Trophoblast cell (in vitro differentiated cells and primary cell): Measurements from ENCODE around the gene TCF25.
"Not testable (repeated sequence)": the region's sequence is repeated elsewhere in the genome, so short reads cannot be mapped to it uniquely, and the experiment has no call there.

Experiments used
- DNase-seq, 2 donors: peaks; one replicate each; pipeline ENCODE4 v3.0.0-alpha.2; 2016
- H2AFZ ChIP-seq: 2 replicates; pipeline ENCODE4 v1.6.1; 2013; ENCODE audit warnings: low read length, moderate library complexity, mild to moderate bottlenecking; ENCODE audit not compliant: insufficient read depth, poor library complexity
- H2AK5ac ChIP-seq: 2 replicates; pipeline ENCODE4 v1.6.1; 2013; ENCODE audit warnings: mild to moderate bottlenecking, low read length
- H2BK120ac ChIP-seq: 2 replicates; pipeline ENCODE4 v1.6.1; 2013; ENCODE audit warnings: low read length, mild to moderate bottlenecking, moderate library complexity; ENCODE audit not compliant: insufficient read depth, poor library complexity
- H2BK12ac ChIP-seq: 2 replicates; pipeline ENCODE4 v1.6.1; 2013; ENCODE audit warnings: mild to moderate bottlenecking, low read length, moderate library complexity
- H2BK5ac ChIP-seq: 2 replicates; pipeline ENCODE4 v1.6.1; 2013; ENCODE audit warnings: low read length, low read depth, moderate library complexity, mild to moderate bottlenecking; ENCODE audit not compliant: poor library complexity
- H3K14ac ChIP-seq: 2 replicates; pipeline ENCODE4 v1.6.1; 2013; ENCODE audit warnings: mild to moderate bottlenecking, low read length
- H3K18ac ChIP-seq: 2 replicates; pipeline ENCODE4 v1.6.1; 2013; ENCODE audit warnings: mild to moderate bottlenecking, low read length
- H3K23ac ChIP-seq: 2 replicates; pipeline ENCODE4 v1.6.1; 2013; ENCODE audit warnings: low read length
- H3K27ac ChIP-seq: 2 replicates; pipeline ENCODE4 v1.5.1; 2013; ENCODE audit warnings: low read depth, mild to moderate bottlenecking, inconsistent platforms, low read length, moderate library complexity
- H3K27me3 ChIP-seq: 2 replicates; pipeline ENCODE4 v1.6.1; 2013; ENCODE audit warnings: inconsistent platforms, mild to moderate bottlenecking, low read length, moderate library complexity; ENCODE audit not compliant: insufficient read depth
- H3K36me3 ChIP-seq, 2 experiments: 1 replicate in 1 of 2; 2 replicates in 1 of 2; pipeline ENCODE4 v1.6.1; 2013; ENCODE audit warnings: low read length in 2 of 2, mild to moderate bottlenecking in 2 of 2, moderate library complexity in 1 of 2; ENCODE audit not compliant: insufficient read depth in 2 of 2, control insufficient read depth in 1 of 2
- H3K4ac ChIP-seq: 2 replicates; pipeline ENCODE4 v1.6.1; 2013; ENCODE audit warnings: low read depth, mild to moderate bottlenecking, low read length, moderate library complexity
- H3K4me1 ChIP-seq, 2 experiments: 1 replicate in 1 of 2; 2 replicates in 1 of 2; pipeline ENCODE4 v1.6.1; 2013; ENCODE audit warnings: low read length in 2 of 2, mild to moderate bottlenecking in 2 of 2, moderate library complexity in 1 of 2; ENCODE audit not compliant: insufficient read depth in 2 of 2, control insufficient read depth in 1 of 2
- H3K4me2 ChIP-seq: 2 replicates; pipeline ENCODE4 v1.6.1; 2013; ENCODE audit warnings: inconsistent platforms, mild to moderate bottlenecking, low read length, moderate library complexity
- H3K4me3 ChIP-seq: 2 replicates; pipeline ENCODE4 v1.5.1; 2013; ENCODE audit warnings: mild to moderate bottlenecking, low read depth, low read length, inconsistent platforms
- H3K79me1 ChIP-seq: one replicate; pipeline ENCODE4 v1.6.1; 2013; ENCODE audit warnings: low read length
- H3K79me2 ChIP-seq: 2 replicates; pipeline ENCODE4 v1.6.1; 2013; ENCODE audit warnings: low read length, mild to moderate bottlenecking; ENCODE audit not compliant: control insufficient read depth, insufficient read depth, poor library complexity
- H3K9ac ChIP-seq: 2 replicates; pipeline ENCODE4 v1.6.1; 2013; ENCODE audit warnings: mild to moderate bottlenecking, low read length
- H3K9me3 ChIP-seq: 2 replicates; pipeline ENCODE4 v1.6.1; 2013; ENCODE audit warnings: low read depth, mild to moderate bottlenecking, control low read depth, inconsistent platforms, low read length; ENCODE audit not compliant: insufficient read depth
- H4K12ac ChIP-seq: 2 replicates; pipeline ENCODE4 v1.6.1; 2013; ENCODE audit warnings: low read depth, mild to moderate bottlenecking, low read length, moderate library complexity
- H4K8ac ChIP-seq: 2 replicates; pipeline ENCODE4 v1.6.1; 2013; ENCODE audit warnings: low read depth, mild to moderate bottlenecking, low read length, moderate library complexity
- H4K91ac ChIP-seq: one replicate; pipeline ENCODE4 v1.6.1; 2013; ENCODE audit warnings: low read depth, mild to moderate bottlenecking, low read length, moderate library complexity
- WGBS: extraction: QIAGEN DNeasy Blood & Tissue Kit; methylation state at CpG from one replicate; pipeline ENCODE4 v1.1.7; 2013; ENCODE audit warnings: missing lambda C conversion rate; ENCODE audit not compliant: insufficient read length, insufficient coverage; ENCODE audit errors: extremely low coverage; 5-methylcytosine and 5-hydroxymethylcytosine counted together

Gene TCF25

GRCh38 chr16:89870440-89870839, 3.0 kb upstream of the TCF25 start:
- no peak overlapping the region for H3K4ac ChIP-seq
- no peak overlapping the region for H3K14ac ChIP-seq
- H2BK5ac ChIP-seq, result no peak overlapping the region

GRCh38 chr16:89871895-89872294, 1.5 kb upstream of the TCF25 start:
- no peak overlapping the region for H3K14ac ChIP-seq
- H2BK12ac ChIP-seq, result no peak overlapping the region
- no peak overlapping the region for H3K27ac ChIP-seq
- peaks cover 15 to 22% of the 10 kb centered on the region in 2 experiments for H3K36me3 ChIP-seq
- peaks cover 14% of the 10 kb centered on the region for H3K79me2 ChIP-seq
- no peak overlapping the region for H4K12ac ChIP-seq
- WGBS, result no CpG with 5 or more reads among the region's 9 CpGs
- H2BK5ac ChIP-seq, result no peak overlapping the region
- no peak overlapping the region for H3K4me3 ChIP-seq
- no peak overlapping the region for H3K18ac ChIP-seq
- H3K9ac ChIP-seq, result no peak overlapping the region
- no peaks in the 10 kb centered on the region for H3K27me3 ChIP-seq
- peaks cover 4 to 10% of the 10 kb centered on the region in 2 experiments for H3K4me1 ChIP-seq
- no peak overlapping the region for H3K4me2 ChIP-seq
- DNase-seq, result no peak
- H2BK120ac ChIP-seq, result no peak overlapping the region
- H3K23ac ChIP-seq, result no peak overlapping the region
- no peak overlapping the region for H4K91ac ChIP-seq
- H4K8ac ChIP-seq, result no peak overlapping the region
- H3K4ac ChIP-seq, result no peak overlapping the region
- no peak overlapping the region for H2AFZ ChIP-seq
- H2AK5ac ChIP-seq, result no peak overlapping the region
- peaks cover 11% of the 10 kb centered on the region for H3K79me1 ChIP-seq
- peaks cover 6% of the 10 kb centered on the region for H3K9me3 ChIP-seq

More at GRCh38 chr16:89870440-89870839, 3.0 kb upstream of the TCF25 start:
- Histone ChIP-seq H3K27ac (no peak overlapping the region), H3K27me3 (no peaks in the 10 kb centered on the region), H3K23ac (no peak overlapping the region), H2AFZ (no peak overlapping the region), H3K4me3 (no peak overlapping the region), H3K4me1 (peaks cover 4 to 10% of the 10 kb centered on the region in 2 experiments), H3K36me3 (peaks cover 15 to 21% of the 10 kb centered on the region in 2 experiments), H3K9ac (no peak overlapping the region), H3K9me3 (peaks cover 6% of the 10 kb centered on the region), H3K4me2 (no peak overlapping the region), H2BK120ac (no peak overlapping the region), H2AK5ac (no peak overlapping the region), H4K91ac (no peak overlapping the region), H3K18ac (no peak overlapping the region), H2BK12ac (no peak overlapping the region), H3K79me1 (peaks cover 11% of the 10 kb centered on the region), H3K79me2 (peaks cover 14% of the 10 kb centered on the region), H4K8ac (no peak overlapping the region), H4K12ac (no peak overlapping the region)
- WGBS, result no CpG with 5 or more reads among the region's 6 CpGs
- DNase-seq, result no peak

DNA sequence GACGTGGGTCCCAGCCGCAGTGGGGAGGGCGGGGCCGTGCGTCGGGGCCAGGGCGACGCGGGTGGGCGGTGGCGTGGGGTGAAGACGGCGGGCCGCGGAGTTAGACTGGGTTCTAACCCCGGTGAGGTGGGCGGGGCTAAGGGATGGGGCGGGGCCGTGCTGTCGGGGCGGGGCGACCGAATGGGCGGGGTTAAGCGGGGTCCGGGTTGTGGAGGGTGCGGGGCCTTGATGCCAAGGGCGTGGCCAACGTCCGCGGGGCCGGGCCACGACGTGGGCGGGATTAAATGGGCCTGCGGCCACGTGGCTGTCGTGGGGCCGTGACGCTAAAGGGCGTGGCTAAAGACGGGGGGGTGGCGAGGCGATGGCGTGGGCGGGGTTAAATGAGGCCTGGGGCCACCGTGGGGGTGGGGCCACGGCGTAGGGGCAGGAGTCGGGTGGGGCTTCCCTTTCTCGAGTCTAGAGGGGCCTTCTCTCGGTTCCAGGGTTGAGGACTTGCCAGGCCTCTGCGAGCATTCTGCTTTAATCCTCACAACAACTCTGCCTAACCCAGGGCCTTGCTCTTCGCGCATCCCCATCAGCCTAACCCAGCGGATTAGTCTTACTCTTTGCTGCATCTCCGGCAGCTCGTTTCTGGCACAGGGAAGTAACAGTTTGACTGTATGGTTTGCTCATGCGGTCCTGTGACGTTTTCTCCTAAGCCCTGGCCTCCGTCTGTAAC, 739 bp downstream of the TCF25 start:
- H2BK12ac ChIP-seq, result no peak overlapping the region
- peak overlapping the region; percentile 17 for H2AFZ ChIP-seq
- H3K4me1 ChIP-seq, result peaks cover 4 to 10% of the 10 kb centered on the region in 2 experiments
- H3K4ac ChIP-seq, result peak overlapping the region; percentile 89
- peak; percentile 91 to 97 for DNase-seq
- H4K12ac ChIP-seq, result peak overlapping the region; percentile 14
- peaks cover 23 to 24% of the 10 kb centered on the region in 2 experiments for H3K36me3 ChIP-seq
- peak overlapping the region; percentile 58 for H3K4me2 ChIP-seq
- H2BK5ac ChIP-seq, result no peak overlapping the region
- no CpG with 5 or more reads among the region's 61 CpGs for WGBS
- no peak overlapping the region for H3K23ac ChIP-seq
- peak overlapping the region; percentile 97 for H3K27ac ChIP-seq
- H3K18ac ChIP-seq, result peak overlapping the region; percentile 94
- peak overlapping the region; percentile 89 for H3K14ac ChIP-seq
- H3K9ac ChIP-seq, result no peak overlapping the region
- H4K8ac ChIP-seq, result no peak overlapping the region
- H4K91ac ChIP-seq, result peak overlapping the region; percentile 97
- H2BK120ac ChIP-seq, result peak overlapping the region; percentile 4
- H3K27me3 ChIP-seq, result no peaks in the 10 kb centered on the region
- peaks cover 2% of the 10 kb centered on the region for H3K9me3 ChIP-seq
- H3K79me2 ChIP-seq, result peaks cover 14% of the 10 kb centered on the region
- peak overlapping the region; percentile 84 for H3K4me3 ChIP-seq
- peaks cover 11% of the 10 kb centered on the region for H3K79me1 ChIP-seq
- peak overlapping the region; percentile 4 for H2AK5ac ChIP-seq

DNA sequence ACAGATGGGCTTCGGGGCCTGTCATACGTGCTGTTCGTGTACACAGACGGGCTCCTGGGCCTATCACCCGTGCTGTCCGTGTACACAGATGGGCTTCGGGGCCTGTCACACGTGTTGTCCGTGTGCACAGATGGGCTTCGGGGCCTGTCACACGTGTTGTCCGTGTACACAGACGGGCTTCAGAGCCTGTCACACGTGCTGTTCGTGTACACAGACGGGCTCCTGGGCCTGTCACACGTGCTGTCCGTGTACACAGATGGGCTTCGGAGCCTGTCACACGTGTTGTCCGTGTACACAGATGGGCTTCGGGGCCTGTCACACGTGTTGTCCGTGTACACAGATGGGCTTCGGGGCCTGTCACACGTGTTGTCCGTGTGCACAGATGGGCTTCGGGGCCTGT, 5.7 kb downstream of the TCF25 start:
- not testable (repeated sequence) for H3K79me2 ChIP-seq, H3K4ac ChIP-seq, DNase-seq, H2AK5ac ChIP-seq, H4K8ac ChIP-seq, H3K27me3 ChIP-seq, H2BK12ac ChIP-seq, H3K4me3 ChIP-seq, H3K18ac ChIP-seq, H3K27ac ChIP-seq, H3K4me1 ChIP-seq, H3K9ac ChIP-seq, H3K9me3 ChIP-seq, H3K79me1 ChIP-seq, H3K23ac ChIP-seq, H3K4me2 ChIP-seq, H2BK120ac ChIP-seq, H4K12ac ChIP-seq, H2BK5ac ChIP-seq, H2AFZ ChIP-seq, H4K91ac ChIP-seq, H3K14ac ChIP-seq
- peaks cover 47 to 48% of the 10 kb centered on the region in 2 experiments for H3K36me3 ChIP-seq
- no CpG with 5 or more reads among the region's 28 CpGs for WGBS
